Measurements from ENCODE around the gene SPTBN4. TPM values are rescaled to one million over a fixed set of nuclear protein-coding genes. Genes with fewer than 3 reads are reported as not detected.

Gene SPTBN4
- total and polyA plus RNA-seq, 2 donors (not counting 1 experiment from before 2014, with no cell fraction given) = 0.03 to 0.67 TPM

GRCh38 chr19:40571005-40571318 lies 104.2 kb downstream of the SPTBN4 start:
- DNase-seq (no peak), ATAC-seq (ENCODE audit: low read depth) (no peak)
- H3K4me3 Mint-ChIP-seq = peak overlapping the region; percentile 55
- no peaks in the 10 kb centered on the region for H3K9me3 Mint-ChIP-seq (ENCODE audit: insufficient read depth)
- peak overlapping the region; percentile 83 for H3K27ac Mint-ChIP-seq
- POLR2A ChIA-PET = interaction anchor here (0.5 to 3.1 kb wide), 10 partner anchors 12 to 693 kb away, joined by 3 to 19 read pairs (median 4); partner anchors contain the start of gene HNRNPUL1
- H3K9ac ChIP-seq (ENCODE audit: low read length) = peak overlapping the region; percentile 42
- H4K20me1 ChIP-seq (ENCODE audit: control insufficient read depth, insufficient read depth, low read length, poor library complexity, severe bottlenecking) = no peaks in the 10 kb centered on the region
- intact Hi-C loops (cut with micrococcal nuclease) = loop anchor here (2.0 kb wide), 2 partner anchors 128 to 150 kb away; no protein-coding TSS in a partner anchor
- no peaks in the 10 kb centered on the region for H3K36me3 ChIP-seq (replicated peaks in 1 of 2; ENCODE audit: control extremely low read depth in 1 of 2, control insufficient read depth in 1 of 2, extremely low read depth in 1 of 2, insufficient read depth in 2 of 2, low read length in 1 of 2)
- CTCF ChIA-PET = interaction anchor here (0.5 to 3.2 kb wide), 16 partner anchors 11 to 1824 kb away, joined by 3 to 39 read pairs (median 6); partner anchors contain the start of gene LTBP4
- H3K4me1 ChIP-seq (ENCODE audit: control insufficient read depth in 2 of 2, insufficient read depth in 2 of 2, low read length in 2 of 2) = peaks cover 24 to 31% of the 10 kb centered on the region in 2 donors
- TF ChIP-seq, protein P1, sequence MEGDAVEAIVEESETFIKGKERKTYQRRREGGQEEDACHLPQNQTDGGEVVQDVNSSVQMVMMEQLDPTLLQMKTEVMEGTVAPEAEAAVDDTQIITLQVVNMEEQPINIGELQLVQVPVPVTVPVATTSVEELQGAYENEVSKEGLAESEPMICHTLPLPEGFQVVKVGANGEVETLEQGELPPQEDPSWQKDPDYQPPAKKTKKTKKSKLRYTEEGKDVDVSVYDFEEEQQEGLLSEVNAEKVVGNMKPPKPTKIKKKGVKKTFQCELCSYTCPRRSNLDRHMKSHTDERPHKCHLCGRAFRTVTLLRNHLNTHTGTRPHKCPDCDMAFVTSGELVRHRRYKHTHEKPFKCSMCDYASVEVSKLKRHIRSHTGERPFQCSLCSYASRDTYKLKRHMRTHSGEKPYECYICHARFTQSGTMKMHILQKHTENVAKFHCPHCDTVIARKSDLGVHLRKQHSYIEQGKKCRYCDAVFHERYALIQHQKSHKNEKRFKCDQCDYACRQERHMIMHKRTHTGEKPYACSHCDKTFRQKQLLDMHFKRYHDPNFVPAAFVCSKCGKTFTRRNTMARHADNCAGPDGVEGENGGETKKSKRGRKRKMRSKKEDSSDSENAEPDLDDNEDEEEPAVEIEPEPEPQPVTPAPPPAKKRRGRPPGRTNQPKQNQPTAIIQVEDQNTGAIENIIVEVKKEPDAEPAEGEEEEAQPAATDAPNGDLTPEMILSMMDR (IDR thresholded peaks at IDR 0.05) = peak; percentile 31
- TF ChIP-seq EZH2 (IDR thresholded peaks at IDR 0.05; ENCODE audit: borderline replicate concordance, insufficient read depth, low read depth, low read length, poor library complexity, severe bottlenecking) = no peak
- no peaks in the 10 kb centered on the region for H3K79me2 ChIP-seq (ENCODE audit: control insufficient read depth, insufficient read depth, low read length)
- H3K27ac ChIP-seq (ENCODE audit: low read length in 2 of 2) = no peak overlapping the region
- peaks cover 3% of the 10 kb centered on the region for H3K27me3 Mint-ChIP-seq
- H2AFZ ChIP-seq (ENCODE audit: insufficient read depth, low read depth, low read length, poor library complexity, severe bottlenecking) = peak overlapping the region; percentile 47
- WGBS (ENCODE audit: insufficient coverage) = 22% methylated on average over 3 of the region's 3 CpGs
- peaks cover 0 to 27% (median 18%) of the 10 kb centered on the region in 4 experiments for H3K27me3 ChIP-seq (replicated peaks in 1 of 4; ENCODE audit: control extremely low read depth in 1 of 4, control insufficient read depth in 3 of 4, insufficient read depth in 4 of 4, low read length in 3 of 4)
- H3K4me1 Mint-ChIP-seq = peaks cover 21% of the 10 kb centered on the region
- peaks cover 0 to 6% (median 0%) of the 10 kb centered on the region in 3 donors for H3K9me3 ChIP-seq (ENCODE audit: control extremely low read depth in 1 of 3, control insufficient read depth in 2 of 3, insufficient read depth in 1 of 3, low read length in 2 of 3)
- peak overlapping the region in 2 of 5 experiments; percentile 33 to 36 for H3K4me3 ChIP-seq (ENCODE audit: control extremely low read depth in 1 of 5, extremely low read depth in 1 of 5, insufficient read depth in 1 of 5, low read depth in 2 of 5, low read length in 4 of 5)
- peak overlapping the region; percentile 82 for H3K4me2 ChIP-seq (replicated peaks; ENCODE audit: low read depth, low read length, poor library complexity, severe bottlenecking)

GRCh38 chr19:40571831-40572495 lies 105.2 kb downstream of the SPTBN4 start:
- ChIA-PET CTCF (interaction anchor here (1.2 to 3.2 kb wide), 4 partner anchors 27 to 63 kb away, joined by 3 to 39 read pairs (median 9); partner anchors contain the start of gene LTBP4), POLR2A (interaction anchor here (3.1 kb wide), 1 partner anchor 33 kb away, joined by 19 read pairs; no protein-coding TSS in a partner anchor)
- Mint-ChIP-seq H3K4me3 (no peak overlapping the region), H3K27ac (no peak overlapping the region), H3K9me3 (ENCODE audit: insufficient read depth) (no peaks in the 10 kb centered on the region), H3K27me3 (no peaks in the 10 kb centered on the region), H3K4me1 (peaks cover 27% of the 10 kb centered on the region)
- Histone ChIP-seq H4K20me1 (ENCODE audit: control insufficient read depth, insufficient read depth, low read length, poor library complexity, severe bottlenecking) (no peaks in the 10 kb centered on the region), H3K4me3 (ENCODE audit: control extremely low read depth in 1 of 5, extremely low read depth in 1 of 5, insufficient read depth in 1 of 5, low read depth in 2 of 5, low read length in 4 of 5) (no peak overlapping the region), H3K9ac (ENCODE audit: low read length) (no peak overlapping the region), H3K4me2 (replicated peaks; ENCODE audit: low read depth, low read length, poor library complexity, severe bottlenecking) (no peak overlapping the region), H3K4me1 (ENCODE audit: control insufficient read depth in 2 of 2, insufficient read depth in 2 of 2, low read length in 2 of 2) (peaks cover 24 to 34% of the 10 kb centered on the region in 2 donors), H3K27me3 (replicated peaks in 1 of 4; ENCODE audit: control extremely low read depth in 1 of 4, control insufficient read depth in 3 of 4, insufficient read depth in 4 of 4, low read length in 3 of 4) (peaks cover 0 to 17% (median 11%) of the 10 kb centered on the region in 4 experiments), H3K27ac (ENCODE audit: low read length in 2 of 2) (no peak overlapping the region), H3K36me3 (replicated peaks in 1 of 2; ENCODE audit: control extremely low read depth in 1 of 2, control insufficient read depth in 1 of 2, extremely low read depth in 1 of 2, insufficient read depth in 2 of 2, low read length in 1 of 2) (no peaks in the 10 kb centered on the region), H2AFZ (ENCODE audit: insufficient read depth, low read depth, low read length, poor library complexity, severe bottlenecking) (no peak overlapping the region), H3K79me2 (ENCODE audit: control insufficient read depth, insufficient read depth, low read length) (peaks cover 4% of the 10 kb centered on the region), H3K9me3 (ENCODE audit: control extremely low read depth in 1 of 3, control insufficient read depth in 2 of 3, insufficient read depth in 1 of 3, low read length in 2 of 3) (peaks cover 0 to 9% (median 0%) of the 10 kb centered on the region in 3 donors)
- intact Hi-C loops (cut with micrococcal nuclease) = loop anchor here (2.0 kb wide), 2 partner anchors 129 to 151 kb away; no protein-coding TSS in a partner anchor
- TF ChIP-seq EZH2 (IDR thresholded peaks at IDR 0.05; ENCODE audit: borderline replicate concordance, insufficient read depth, low read depth, low read length, poor library complexity, severe bottlenecking) = no peak
- TF ChIP-seq, protein P1 (IDR thresholded peaks at IDR 0.05) = no peak
- no peak for ATAC-seq (ENCODE audit: low read depth)
- 82% methylated on average over 10 of the region's 10 CpGs for WGBS (ENCODE audit: insufficient coverage)
- peak; percentile 17 for DNase-seq

Data from B cell (primary cell).